Activated T-helper 1 cell treated with anti-CD3 and anti-CD28 coated beads, Interleukin-12 subunit alpha, Interleukin-12 subunit beta, Interleukin-2, Interleukin-4 antibody, amounts not matched to agents 30 ng/mL and 10 ng/mL and 1 ng/mL, durations not matched to agents 14 hours and 24 hours and 36 hours (primary cell): Measurements from ENCODE around the gene OR9G4. TPM values are rescaled to one million over a fixed set of nuclear protein-coding genes. Genes with fewer than 3 reads are reported as not detected.

ENCODE experiments used
- DNase-seq: peaks from one replicate; pipeline ENCODE4 v3.0.0; 2021; ENCODE audit warnings: low spot score
- H3K27ac Mint-ChIP-seq: one replicate; pipeline ENCODE4 v1.8.0; 2021; ENCODE audit warnings: mild to moderate bottlenecking, mixed read lengths
- H3K27me3 Mint-ChIP-seq: one replicate; pipeline ENCODE4 v1.8.0; 2022; ENCODE audit warnings: mild to moderate bottlenecking, moderate library complexity, mixed read lengths; ENCODE audit not compliant: insufficient read depth
- H3K36me3 Mint-ChIP-seq: one replicate; pipeline ENCODE4 v1.8.0; 2021; ENCODE audit warnings: low read depth, mixed read lengths
- H3K4me1 Mint-ChIP-seq: one replicate; pipeline ENCODE4 v1.8.0; 2021; ENCODE audit warnings: low read depth, mixed read lengths
- H3K4me3 Mint-ChIP-seq: one replicate; pipeline ENCODE4 v1.8.0; 2021; ENCODE audit warnings: mild to moderate bottlenecking, moderate library complexity, mixed read lengths
- H3K9me3 Mint-ChIP-seq: one replicate; pipeline ENCODE4 v1.8.0; 2021; ENCODE audit warnings: mixed read lengths
- intact Hi-C: fragments of 100-400 bp; cut with micrococcal nuclease; formaldehyde crosslinking; loops from one replicate; pipeline ENCODE4 v1.15.1; 2024
- total RNA-seq: library from RNA; stranded (reverse); gene quantifications from 2 replicates; pipeline ENCODE4 v1.2.3, GENCODE V29; 2022

The OR9G4 gene
- total RNA-seq, 1 donor from 2014 or later = not detected

DNA sequence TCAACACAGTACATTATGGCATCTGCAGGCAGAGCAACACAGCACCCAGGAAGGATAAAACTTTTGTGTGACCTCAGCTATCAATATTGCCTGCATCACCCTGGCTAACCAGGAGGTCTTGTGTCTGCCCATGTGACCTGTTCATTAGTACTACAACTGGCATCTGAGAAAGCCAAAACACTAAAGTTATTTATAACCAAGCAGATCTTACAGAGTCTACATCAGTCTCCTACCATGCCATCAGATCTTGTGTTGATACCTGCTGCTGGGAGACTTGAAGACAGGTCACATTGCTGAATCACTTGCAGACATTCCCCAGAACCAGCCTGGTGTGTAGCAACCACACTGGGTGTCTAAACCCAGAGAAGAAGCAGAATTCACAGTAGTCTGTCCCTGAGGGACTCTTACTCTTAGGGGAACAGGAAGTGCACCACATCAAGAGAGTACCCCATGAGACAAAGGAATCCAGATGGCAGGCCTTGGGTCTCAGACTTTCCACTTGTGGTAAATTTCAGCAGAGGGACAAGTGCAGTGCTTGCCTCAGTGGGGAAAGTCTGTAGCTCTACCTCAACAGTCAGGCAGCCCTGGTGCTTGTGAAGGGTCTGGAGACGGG, 42.6 kb downstream of the OR9G4 start:
- no peaks in the 10 kb centered on the region for H3K27me3 Mint-ChIP-seq
- intact Hi-C loops = no loop called here
- H3K27ac Mint-ChIP-seq = no peak overlapping the region
- H3K4me3 Mint-ChIP-seq = no peak overlapping the region
- DNase-seq = no peak
- H3K4me1 Mint-ChIP-seq = no peaks in the 10 kb centered on the region
- no peaks in the 10 kb centered on the region for H3K9me3 Mint-ChIP-seq
- H3K36me3 Mint-ChIP-seq = no peaks in the 10 kb centered on the region

GRCh38 chr11:56700914-56701485, 47.5 kb downstream of the OR9G4 start:
- intact Hi-C loops = no loop called here
- Mint-ChIP-seq H3K27ac (no peak overlapping the region), H3K4me1 (no peaks in the 10 kb centered on the region), H3K9me3 (no peaks in the 10 kb centered on the region), H3K27me3 (no peaks in the 10 kb centered on the region), H3K4me3 (no peak overlapping the region), H3K36me3 (no peaks in the 10 kb centered on the region)
- no peak for DNase-seq

DNA sequence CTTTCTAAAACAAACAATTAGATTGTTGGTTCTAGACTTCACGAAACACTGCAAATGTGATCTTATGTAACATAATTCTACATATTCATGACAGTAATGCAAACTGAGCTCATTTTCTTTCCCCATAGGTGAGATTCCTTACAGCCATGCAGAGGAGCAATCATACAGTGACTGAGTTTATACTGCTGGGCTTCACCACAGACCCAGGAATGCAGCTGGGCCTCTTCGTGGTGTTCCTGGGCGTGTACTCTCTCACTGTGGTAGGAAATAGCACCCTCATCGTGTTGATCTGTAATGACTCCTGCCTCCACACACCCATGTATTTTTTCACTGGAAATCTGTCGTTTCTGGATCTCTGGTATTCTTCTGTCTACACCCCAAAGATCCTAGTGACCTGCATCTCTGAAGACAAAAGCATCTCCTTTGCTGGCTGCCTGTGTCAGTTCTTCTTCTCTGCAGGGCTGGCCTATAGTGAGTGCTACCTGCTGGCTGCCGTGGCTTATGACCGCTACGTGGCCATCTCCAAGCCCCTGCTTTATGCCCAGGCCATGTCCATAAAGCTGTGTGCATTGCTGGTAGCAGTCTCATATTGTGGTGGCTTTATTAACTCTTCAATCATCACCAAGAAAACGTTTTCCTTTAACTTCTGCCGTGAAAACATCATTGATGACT, 48.1 kb downstream of the OR9G4 start:
- no peaks in the 10 kb centered on the region for H3K36me3 Mint-ChIP-seq
- no peak overlapping the region for H3K4me3 Mint-ChIP-seq
- intact Hi-C loops = no loop called here
- DNase-seq = no peak
- H3K27ac Mint-ChIP-seq = no peak overlapping the region
- H3K27me3 Mint-ChIP-seq = no peaks in the 10 kb centered on the region
- H3K9me3 Mint-ChIP-seq = no peaks in the 10 kb centered on the region
- H3K4me1 Mint-ChIP-seq = no peaks in the 10 kb centered on the region

DNA sequence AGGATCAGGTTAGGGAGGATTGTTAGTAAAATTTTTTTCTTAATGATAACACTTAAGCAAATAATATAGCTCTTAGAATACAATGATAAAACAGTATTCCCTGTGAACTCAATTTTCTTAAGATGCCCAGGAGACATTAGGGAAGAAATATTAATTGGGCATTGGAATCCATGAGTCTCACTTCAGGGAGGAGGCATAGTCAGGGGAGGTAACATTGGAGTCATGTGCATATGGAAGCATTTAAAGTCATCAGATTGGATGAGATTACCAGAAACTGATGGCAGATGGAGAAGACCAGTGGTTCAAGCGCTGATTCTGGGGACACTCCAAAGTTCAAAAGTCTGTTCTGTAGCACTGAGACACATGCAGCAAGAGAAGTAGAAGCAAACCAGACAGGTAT, 49.7 kb downstream of the OR9G4 start, which contains the start of gene OR9G1:
OR9G1 (plus strand) TSS at position 301 of the 400 bp plus-strand sequence. CDS start 1,293 bp downstream, outside the sequence.
- intact Hi-C loops = no loop called here
- Mint-ChIP-seq H3K4me3 (no peak within 1 kb of the TSS), H3K36me3 (no peaks in the 10 kb centered on the region), H3K9me3 (no peaks in the 10 kb centered on the region), H3K27ac (no peak within 1 kb of the TSS), H3K27me3 (no peaks in the 10 kb centered on the region), H3K4me1 (no peaks in the 10 kb centered on the region)
- DNase-seq = no peak

DNA sequence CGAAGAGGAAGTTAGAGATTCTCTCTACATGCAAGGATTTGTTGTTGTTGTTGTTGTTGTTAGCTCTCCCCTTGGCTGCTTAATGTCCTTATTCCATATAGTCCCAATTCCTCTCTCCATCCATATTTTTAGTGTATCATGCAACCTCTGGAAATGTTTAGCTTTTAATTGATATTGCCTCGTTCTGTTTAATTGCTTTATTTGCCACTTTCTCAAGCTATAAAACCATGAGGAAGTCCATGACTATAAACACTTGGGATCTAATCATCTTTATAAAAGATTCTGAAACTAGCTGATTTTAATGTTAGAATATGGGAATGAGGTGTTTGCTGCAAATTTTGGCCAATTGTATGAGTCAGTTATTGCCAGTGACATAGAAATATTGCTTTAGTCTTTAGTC, 55.1 kb downstream of the OR9G4 start:
- no peak overlapping the region for H3K4me3 Mint-ChIP-seq
- H3K4me1 Mint-ChIP-seq = no peaks in the 10 kb centered on the region
- no peaks in the 10 kb centered on the region for H3K27me3 Mint-ChIP-seq
- intact Hi-C loops = no loop called here
- no peaks in the 10 kb centered on the region for H3K36me3 Mint-ChIP-seq
- DNase-seq = no peak
- H3K9me3 Mint-ChIP-seq = no peaks in the 10 kb centered on the region
- no peak overlapping the region for H3K27ac Mint-ChIP-seq

Other genes starting within 250 kb of the OR9G4 start
- not detected in 2 replicates for gene OR5M11, start 205.4 kb downstream of the OR9G4 start, total RNA-seq
- gene OR5M10, start 171.0 kb downstream of the OR9G4 start, total RNA-seq = not detected in 2 replicates
- not detected in 2 replicates for gene OR5M1, start 133.8 kb downstream of the OR9G4 start, total RNA-seq
- gene OR5AP2, start 106.3 kb downstream of the OR9G4 start, total RNA-seq = not detected in 2 replicates
- gene OR5AR1, start 85.0 kb downstream of the OR9G4 start, total RNA-seq = not detected in 2 replicates
- not detected in 2 replicates for gene OR9G1, start 49.6 kb downstream of the OR9G4 start, total RNA-seq
- not detected in 2 replicates for gene OR5AK2, start 240.2 kb upstream of the OR9G4 start, total RNA-seq